Ishikawa (cell line): Measurements from ENCODE around the gene RCOR2.

Experiments used
- CREB1 ChIP-seq: IDR thresholded peaks from 2 replicates; pipeline ENCODE4 v1.6.1; 2012; ENCODE audit warnings: low read depth
- FOXM1 ChIP-seq: IDR thresholded peaks from 2 replicates; pipeline ENCODE4 v1.6.1; 2012; ENCODE audit warnings: low read depth, borderline replicate concordance
- TEAD4 ChIP-seq: IDR thresholded peaks from 2 replicates; pipeline ENCODE4 v1.6.1; 2012

- TF ChIP-seq FOXM1 = no peak
- no peak for TF ChIP-seq TEAD4
- no peak for TF ChIP-seq CREB1
Measured at GRCh38 chr11:63952570-63952969, 35.6 kb upstream of the RCOR2 start.
